Peyer's patch (tissue), 4 donors: ENCODE data around the gene L3MBTL4. TPM values are rescaled to one million over a fixed set of nuclear protein-coding genes. Genes with fewer than 3 reads are reported as not detected.

Experiments used
- DNase-seq, 3 donors: peaks; one replicate each; pipeline ENCODE4 v3.0.0-alpha.2; 2017 to 2019
- H3K27ac ChIP-seq, 4 donors: fragments of 200-600 bp; sonication (generic); one replicate each; pipeline ENCODE4 v1.5.1; 2016 to 2019
- H3K27me3 ChIP-seq, 2 donors: fragments of 200-600 bp; sonication (generic); one replicate each; pipeline ENCODE4 v1.5.1; 2019
- H3K36me3 ChIP-seq, 3 donors: fragments of 200-600 bp; sonication (generic); one replicate each; pipeline ENCODE4 v1.5.1; 2016 to 2019
- H3K4me1 ChIP-seq, 4 donors: fragments of 200-600 bp; sonication (generic); one replicate each; pipeline ENCODE4 v1.5.1; 2016 to 2019
- H3K4me3 ChIP-seq, 4 donors: fragments of 200-600 bp; sonication (generic); 1 replicate in 3 of 4; 2 replicates in 1 of 4; pipeline ENCODE4 v1.5.1; 2016 to 2019; ENCODE audit warnings: mild to moderate bottlenecking in 1 of 4
- H3K9me3 ChIP-seq, 4 donors: fragments of 200-600 bp; sonication (generic); one replicate each; pipeline ENCODE4 v1.5.1; 2016 to 2019; ENCODE audit warnings: mild to moderate bottlenecking in 1 of 4
- POLR2A ChIP-seq, 2 donors: fragments of 450-650 bp; IDR thresholded peaks; one replicate each; pipeline ENCODE4 v1.5.1; 2017; ENCODE audit warnings: antibody characterized with exemption in 2 of 2, mild to moderate bottlenecking in 2 of 2, moderate library complexity in 2 of 2
- total RNA-seq, 4 donors: library from RNA; depleted of rRNA; stranded (reverse); fragments of >200 nt; gene quantifications; one replicate each; pipeline ENCODE4 v1.1.0, GENCODE V29; 2016
- TF ChIP-seq, protein P1 (sequence below), 6 experiments: fragments of 450-650 bp in 4 of 6; fragments of 200-600 bp in 2 of 6; sonication (generic) in 1 of 6; IDR thresholded peaks; one replicate each; pipeline ENCODE4 v1.5.1; 2017 to 2019; ENCODE audit warnings: antibody characterized with exemption in 6 of 6, mild to moderate bottlenecking in 3 of 6, moderate library complexity in 1 of 6

The L3MBTL4 gene
- total RNA-seq, 4 donors from 2014 or later, result 6.5 to 25.6 (median 13.7) TPM

DNA sequence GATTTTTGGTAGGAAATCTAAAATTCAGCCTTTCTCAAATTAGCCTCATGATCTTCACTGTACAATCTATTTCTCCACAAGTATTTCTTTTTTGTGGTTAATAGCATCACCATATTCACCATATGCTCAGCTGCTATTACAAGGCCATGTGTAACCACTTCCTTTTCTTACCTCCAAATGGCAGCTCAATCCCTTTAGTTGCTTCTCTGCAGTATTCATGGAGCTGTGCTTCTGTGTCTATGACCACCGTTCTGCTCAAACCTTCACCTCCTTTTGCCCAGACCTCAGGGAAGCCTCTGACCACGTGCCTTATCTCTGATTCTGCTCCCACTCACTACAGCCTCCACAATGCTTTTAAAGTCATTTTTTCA lies 392.7 kb downstream of the L3MBTL4 start:
- DNase-seq, result no peak
- no peaks in the 10 kb centered on the region for H3K9me3 ChIP-seq
- TF ChIP-seq POLR2A (IDR thresholded peaks at IDR 0.05), result no peak
- TF ChIP-seq, protein P1, sequence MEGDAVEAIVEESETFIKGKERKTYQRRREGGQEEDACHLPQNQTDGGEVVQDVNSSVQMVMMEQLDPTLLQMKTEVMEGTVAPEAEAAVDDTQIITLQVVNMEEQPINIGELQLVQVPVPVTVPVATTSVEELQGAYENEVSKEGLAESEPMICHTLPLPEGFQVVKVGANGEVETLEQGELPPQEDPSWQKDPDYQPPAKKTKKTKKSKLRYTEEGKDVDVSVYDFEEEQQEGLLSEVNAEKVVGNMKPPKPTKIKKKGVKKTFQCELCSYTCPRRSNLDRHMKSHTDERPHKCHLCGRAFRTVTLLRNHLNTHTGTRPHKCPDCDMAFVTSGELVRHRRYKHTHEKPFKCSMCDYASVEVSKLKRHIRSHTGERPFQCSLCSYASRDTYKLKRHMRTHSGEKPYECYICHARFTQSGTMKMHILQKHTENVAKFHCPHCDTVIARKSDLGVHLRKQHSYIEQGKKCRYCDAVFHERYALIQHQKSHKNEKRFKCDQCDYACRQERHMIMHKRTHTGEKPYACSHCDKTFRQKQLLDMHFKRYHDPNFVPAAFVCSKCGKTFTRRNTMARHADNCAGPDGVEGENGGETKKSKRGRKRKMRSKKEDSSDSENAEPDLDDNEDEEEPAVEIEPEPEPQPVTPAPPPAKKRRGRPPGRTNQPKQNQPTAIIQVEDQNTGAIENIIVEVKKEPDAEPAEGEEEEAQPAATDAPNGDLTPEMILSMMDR (IDR thresholded peaks at IDR 0.05), result no peak
- H3K4me3 ChIP-seq, result no peak overlapping the region
- H3K36me3 ChIP-seq, result no peaks in the 10 kb centered on the region
- H3K27ac ChIP-seq, result no peak overlapping the region
- no peaks in the 10 kb centered on the region for H3K27me3 ChIP-seq
- no peaks in the 10 kb centered on the region for H3K4me1 ChIP-seq

DNA sequence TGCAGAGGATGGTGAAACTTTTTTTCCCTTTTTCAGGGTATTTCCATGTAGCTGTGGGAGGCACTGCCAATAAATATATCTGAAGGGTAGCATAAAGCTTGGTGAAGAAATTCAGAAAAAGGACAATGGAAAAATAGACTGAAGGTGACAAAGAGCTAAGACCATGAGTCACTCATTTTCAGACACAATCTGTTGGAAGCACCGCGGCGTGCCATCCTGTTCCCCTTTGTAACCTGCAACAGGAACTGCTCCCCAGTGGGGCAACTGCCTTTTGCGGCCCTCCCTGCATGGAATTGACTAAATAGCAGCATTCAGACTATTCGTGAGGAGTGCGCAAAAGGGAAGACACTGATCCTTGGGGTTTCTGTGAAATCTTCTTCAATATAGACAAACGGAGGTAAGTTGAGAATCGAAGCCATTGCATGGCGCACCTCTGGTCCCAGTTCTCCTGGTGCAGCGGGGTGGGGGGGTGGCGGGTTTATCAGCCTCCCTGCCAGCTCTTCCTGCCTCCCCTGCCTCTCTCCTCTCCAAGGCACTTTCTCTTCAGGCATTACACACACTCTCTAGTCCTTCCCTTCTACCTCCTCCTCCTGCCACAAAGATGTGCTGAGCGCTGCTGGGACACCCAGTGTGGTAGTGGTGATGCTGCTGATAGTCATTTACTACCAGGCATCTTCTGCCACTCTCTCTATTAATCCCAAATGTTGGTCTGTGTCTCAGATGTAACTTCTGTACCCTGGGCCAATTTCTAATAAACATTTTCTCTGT lies 393.2 kb downstream of the L3MBTL4 start:
- no peak overlapping the region for H3K27ac ChIP-seq

DNA sequence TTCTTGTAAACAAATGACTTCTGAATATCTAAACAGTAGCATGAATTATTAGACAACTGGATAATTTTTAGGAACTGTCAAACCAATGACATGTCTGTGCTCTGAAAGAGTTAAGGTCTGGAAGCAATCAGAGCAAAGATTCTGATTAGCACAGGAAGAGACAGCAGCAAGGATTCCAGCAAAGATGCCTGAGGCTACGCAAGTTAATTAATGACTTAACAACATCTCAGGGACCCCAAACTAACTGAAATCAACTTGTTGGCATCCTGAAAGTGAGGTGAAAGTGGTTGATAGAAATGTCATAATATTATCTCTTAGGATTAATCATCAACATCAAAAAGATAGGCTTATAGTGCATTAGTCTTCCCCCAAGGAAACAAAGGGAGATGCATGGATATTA lies 396.0 kb downstream of the L3MBTL4 start:
- DNase-seq, result no peak
- no peak overlapping the region for H3K4me3 ChIP-seq
- H3K27me3 ChIP-seq, result no peaks in the 10 kb centered on the region
- no peak for TF ChIP-seq POLR2A (IDR thresholded peaks at IDR 0.05)
- TF ChIP-seq, protein P1 (IDR thresholded peaks at IDR 0.05), result no peak
- H3K36me3 ChIP-seq, result no peaks in the 10 kb centered on the region
- no peaks in the 10 kb centered on the region for H3K4me1 ChIP-seq
- H3K27ac ChIP-seq, result no peak overlapping the region
- no peaks in the 10 kb centered on the region for H3K9me3 ChIP-seq

More for the DNA sequence above, 393.2 kb downstream of the L3MBTL4 start:
- Histone ChIP-seq H3K9me3 (no peaks in the 10 kb centered on the region), H3K4me1 (no peaks in the 10 kb centered on the region), H3K36me3 (no peaks in the 10 kb centered on the region), H3K4me3 (no peak overlapping the region), H3K27me3 (no peaks in the 10 kb centered on the region)
- no peak for DNase-seq
- no peak for TF ChIP-seq POLR2A (IDR thresholded peaks at IDR 0.05)
- TF ChIP-seq, protein P1 (IDR thresholded peaks at IDR 0.05), result no peak

DNA sequence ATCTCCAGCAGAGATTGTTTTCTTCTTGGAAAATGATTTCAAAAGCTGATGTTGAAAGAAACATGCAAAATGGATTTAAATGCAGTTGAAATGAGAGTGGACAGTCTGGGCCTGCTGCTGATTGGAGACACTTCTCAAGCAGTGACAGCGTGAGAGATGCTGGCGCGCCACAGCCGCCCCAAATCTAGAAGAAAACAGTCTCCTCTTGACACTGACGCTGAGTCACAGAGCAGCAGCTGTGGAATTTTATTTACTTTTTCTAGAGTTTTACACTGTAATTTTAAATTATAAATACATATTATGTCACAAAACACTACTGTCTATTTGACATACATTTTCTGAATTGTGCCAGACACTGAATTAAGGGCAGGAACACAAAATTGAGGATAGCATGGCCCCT lies 397.5 kb downstream of the L3MBTL4 start:
- no peak for TF ChIP-seq POLR2A (IDR thresholded peaks at IDR 0.05)
- TF ChIP-seq, protein P1 (IDR thresholded peaks at IDR 0.05), result no peak
- H3K36me3 ChIP-seq, result no peaks in the 10 kb centered on the region
- H3K4me1 ChIP-seq, result no peaks in the 10 kb centered on the region
- H3K27ac ChIP-seq, result no peak overlapping the region
- no peaks in the 10 kb centered on the region for H3K9me3 ChIP-seq
- no peaks in the 10 kb centered on the region for H3K27me3 ChIP-seq
- no peak overlapping the region for H3K4me3 ChIP-seq
- no peak for DNase-seq

DNA sequence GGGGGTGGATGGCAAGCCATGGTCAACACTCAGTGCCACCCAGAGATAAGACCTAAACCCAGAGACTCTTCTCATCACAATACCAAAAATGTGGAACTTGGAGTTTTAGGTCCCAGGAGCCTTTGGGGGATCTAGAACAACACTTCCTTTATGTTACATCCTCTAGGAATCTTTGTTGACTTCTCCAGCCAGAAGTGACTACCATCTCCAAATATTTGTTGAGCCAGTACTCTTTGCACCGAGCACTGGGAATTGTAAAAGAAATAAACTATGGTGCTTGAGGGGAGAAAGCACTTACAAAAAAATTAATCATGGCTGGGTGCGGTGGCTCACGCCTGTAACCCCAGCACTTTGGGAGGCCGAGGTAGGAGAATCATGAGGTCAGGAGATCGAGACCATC lies 399.3 kb downstream of the L3MBTL4 start:
- Histone ChIP-seq H3K4me1 (no peaks in the 10 kb centered on the region), H3K9me3 (no peaks in the 10 kb centered on the region), H3K27ac (no peak overlapping the region), H3K36me3 (no peaks in the 10 kb centered on the region), H3K4me3 (no peak overlapping the region), H3K27me3 (no peaks in the 10 kb centered on the region)
- no peak for TF ChIP-seq POLR2A (IDR thresholded peaks at IDR 0.05)
- TF ChIP-seq, protein P1 (IDR thresholded peaks at IDR 0.05), result no peak
- no peak for DNase-seq
